ENCODE data around the gene THAP8. TPM values are rescaled to one million over a fixed set of nuclear protein-coding genes. Genes with fewer than 3 reads are reported as not detected.

Gene THAP8, protein sequence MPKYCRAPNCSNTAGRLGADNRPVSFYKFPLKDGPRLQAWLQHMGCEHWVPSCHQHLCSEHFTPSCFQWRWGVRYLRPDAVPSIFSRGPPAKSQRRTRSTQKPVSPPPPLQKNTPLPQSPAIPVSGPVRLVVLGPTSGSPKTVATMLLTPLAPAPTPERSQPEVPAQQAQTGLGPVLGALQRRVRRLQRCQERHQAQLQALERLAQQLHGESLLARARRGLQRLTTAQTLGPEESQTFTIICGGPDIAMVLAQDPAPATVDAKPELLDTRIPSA
- 1 to 10 TPM; 3.1 to 3.4 TPM for total RNA-seq

- H3K36me3 Mint-ChIP-seq (ENCODE audit: low read depth), result no peaks in the 10 kb centered on the region
- H3K4me1 Mint-ChIP-seq, result peaks cover 14% of the 10 kb centered on the region
- ATAC-seq (peak; percentile 91), DNase-seq (peak; percentile 100)
- H3K4me3 Mint-ChIP-seq, result peak within 1 kb of the TSS; percentile 92
- no peaks in the 10 kb centered on the region for H3K27me3 Mint-ChIP-seq
- CTCF ChIA-PET, result interaction anchor here (0.6 to 1.3 kb wide), 6 partner anchors 27 to 307 kb away, joined by 3 to 5 read pairs (median 3); partner anchors contain the start of genes ALKBH6 and TBCB
- intact Hi-C loops (cut with DNase I, micrococcal nuclease), result loop anchor here (1.0 to 5.0 kb wide), 25 partner anchors 39 to 474 kb away; partner anchors contain the start of genes ALKBH6 (in 2 of the 2), SDHAF1 (in 2 of the 2), TBCB (in 2 of the 2) and ARHGAP33 (in 1 of the 2)
- H3K9me3 Mint-ChIP-seq (ENCODE audit: low read depth), result no peaks in the 10 kb centered on the region
- H3K27ac Mint-ChIP-seq, result peak within 1 kb of the TSS; percentile 97
- POLR2A ChIA-PET, result interaction anchor here (1.0 to 1.2 kb wide), 2 partner anchors 61 to 160 kb away, joined by 3 to 5 read pairs; partner anchors contain the start of genes POLR2I, TBCB, ZNF146 and ZNF565
Measured at GRCh38 chr19:36054119-36054732, at the start of gene THAP8. Gene THAP8, minus strand, starts transcription at chr19:36054285. Its CDS starts 68 bp downstream, at chr19:36054217.

- no peak for ATAC-seq
Measured at GRCh38 chr19:36103040-36103626, 49.0 kb upstream of the THAP8 start.

DNA sequence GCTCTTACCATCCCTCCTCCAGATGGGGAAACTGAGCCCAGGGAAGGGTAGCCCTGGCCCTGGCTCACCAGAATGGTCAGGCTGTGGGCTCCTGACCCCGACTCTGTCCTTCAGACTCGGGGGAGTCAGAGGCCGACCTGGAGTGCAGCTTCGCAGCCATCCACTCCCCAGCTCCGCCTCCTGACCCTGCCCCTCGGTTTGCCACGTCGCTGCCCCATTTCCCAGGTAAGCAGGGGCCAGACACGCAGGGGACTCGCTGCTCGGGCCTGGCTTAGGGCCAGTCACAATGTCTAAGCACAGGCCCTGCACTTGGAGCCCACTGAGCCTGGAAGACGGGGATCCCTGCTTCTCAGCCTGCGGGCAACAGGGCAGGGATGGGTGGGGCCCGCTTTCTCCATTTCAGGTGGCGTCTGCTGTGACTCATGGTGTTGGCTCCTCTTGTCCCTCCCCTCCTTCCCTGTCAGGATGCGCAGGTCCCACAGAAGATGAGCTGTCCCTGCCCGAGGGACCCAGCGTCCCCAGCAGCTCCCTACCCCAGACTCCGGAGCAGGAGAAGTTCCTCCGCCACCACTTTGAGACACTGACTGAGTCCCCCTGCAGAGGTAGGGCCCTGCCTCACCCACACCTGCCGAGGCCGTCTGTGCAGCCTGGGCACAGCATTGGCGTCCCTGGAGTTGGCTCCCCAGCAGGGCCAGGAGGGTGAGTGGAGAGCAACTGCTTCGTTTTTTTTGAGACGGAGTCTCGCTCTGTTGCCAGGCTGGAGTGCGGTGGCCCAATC is 47.7 kb upstream of the THAP8 start:
- Mint-ChIP-seq H3K27me3 (no peaks in the 10 kb centered on the region), H3K4me3 (no peak overlapping the region), H3K9me3 (ENCODE audit: low read depth) (no peaks in the 10 kb centered on the region), H3K27ac (no peak overlapping the region), H3K36me3 (ENCODE audit: low read depth) (peaks cover 18% of the 10 kb centered on the region), H3K4me1 (no peaks in the 10 kb centered on the region)
- DNase-seq (no peak), ATAC-seq (no peak)
- intact Hi-C loops (cut with DNase I, micrococcal nuclease), result no loop called here
- ChIA-PET POLR2A (no interaction called here), CTCF (interaction anchor here (0.6 kb wide), 1 partner anchor 736 kb away, joined by 3 read pairs; no protein-coding TSS in a partner anchor)

More at GRCh38 chr19:36103040-36103626, 49.0 kb upstream of the THAP8 start:
- Mint-ChIP-seq H3K27ac (no peak overlapping the region), H3K36me3 (ENCODE audit: low read depth) (peaks cover 13% of the 10 kb centered on the region), H3K4me3 (no peak overlapping the region), H3K27me3 (no peaks in the 10 kb centered on the region), H3K4me1 (no peaks in the 10 kb centered on the region), H3K9me3 (ENCODE audit: low read depth) (no peaks in the 10 kb centered on the region)
- DNase-seq, result no peak
- POLR2A ChIA-PET, result no interaction called here
- intact Hi-C loops (cut with DNase I, micrococcal nuclease), result no loop called here
- CTCF ChIA-PET, result interaction anchor here (0.7 to 1.1 kb wide), 2 partner anchors 9 to 25 kb away, joined by 3 to 4 read pairs; no protein-coding TSS in a partner anchor

DNA sequence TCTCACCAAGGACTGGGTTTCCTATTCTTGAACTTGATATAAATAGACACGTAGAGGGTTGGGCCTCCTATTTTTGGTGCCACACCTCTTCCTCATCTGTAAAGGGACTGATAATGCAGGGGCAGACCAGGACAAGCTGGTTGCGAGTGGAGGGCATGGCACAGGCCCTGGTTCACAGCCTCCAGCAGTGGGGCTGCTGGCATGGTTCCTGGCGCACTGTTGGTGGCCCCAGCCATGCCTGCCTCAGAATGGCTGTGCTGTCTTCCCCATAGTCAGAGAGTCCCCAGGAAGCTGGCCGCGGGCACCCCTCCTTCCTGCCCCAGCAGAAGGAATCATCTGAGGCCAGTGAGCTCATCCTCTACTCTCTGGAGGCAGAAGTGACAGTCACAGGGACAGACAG is 46.4 kb upstream of the THAP8 start:
- CTCF ChIA-PET, result no interaction called here
- DNase-seq (no peak), ATAC-seq (no peak)

GRCh38 chr19:36099166-36099785 is 45.2 kb upstream of the THAP8 start:
- POLR2A ChIA-PET, result interaction anchor here (0.6 kb wide), 1 partner anchor 16 kb away, joined by 3 read pairs; the partner anchor contains the start of gene POLR2I
- CTCF ChIA-PET, result no interaction called here
- Mint-ChIP-seq H3K36me3 (ENCODE audit: low read depth) (peaks cover 22% of the 10 kb centered on the region), H3K27ac (no peak overlapping the region), H3K4me1 (no peaks in the 10 kb centered on the region), H3K27me3 (no peaks in the 10 kb centered on the region), H3K9me3 (ENCODE audit: low read depth) (no peaks in the 10 kb centered on the region), H3K4me3 (no peak overlapping the region)
- ATAC-seq (no peak), DNase-seq (no peak)
- intact Hi-C loops (cut with DNase I, micrococcal nuclease), result no loop called here

More for the DNA sequence above, 46.4 kb upstream of the THAP8 start:
- POLR2A ChIA-PET, result interaction anchor here (1.3 kb wide), 1 partner anchor 14 kb away, joined by 6 read pairs; the partner anchor contains the start of genes POLR2I and TBCB
- Mint-ChIP-seq H3K27ac (no peak overlapping the region), H3K27me3 (no peaks in the 10 kb centered on the region), H3K9me3 (ENCODE audit: low read depth) (no peaks in the 10 kb centered on the region), H3K4me3 (no peak overlapping the region), H3K4me1 (no peaks in the 10 kb centered on the region), H3K36me3 (ENCODE audit: low read depth) (peaks cover 16% of the 10 kb centered on the region)
- intact Hi-C loops (cut with DNase I, micrococcal nuclease), result no loop called here

DNA sequence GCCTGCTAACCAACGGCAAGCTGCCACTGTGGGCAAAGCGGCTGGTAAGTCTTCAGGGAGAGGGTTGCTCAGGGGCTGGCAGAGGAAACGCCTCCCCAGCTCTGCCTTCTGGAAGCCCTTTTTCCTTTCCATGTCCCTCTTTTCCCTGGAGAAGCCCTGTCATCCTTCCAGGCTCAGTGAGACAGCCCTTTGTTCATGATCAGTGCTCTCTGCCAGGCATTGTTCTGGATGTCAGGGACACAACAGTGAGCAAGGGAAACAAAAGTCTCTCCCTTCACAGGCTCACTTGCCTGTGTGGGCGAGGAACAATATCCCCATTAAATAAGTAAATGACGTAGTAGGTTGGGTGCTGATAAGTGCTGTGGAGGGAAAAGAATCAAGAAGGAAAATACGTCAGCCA is 43.0 kb upstream of the THAP8 start:
- intact Hi-C loops (cut with DNase I, micrococcal nuclease), result no loop called here
- peaks cover 29% of the 10 kb centered on the region for H3K36me3 Mint-ChIP-seq (ENCODE audit: low read depth)
- H3K4me1 Mint-ChIP-seq, result peaks cover 19% of the 10 kb centered on the region
- ATAC-seq (no peak), DNase-seq (no peak)
- CTCF ChIA-PET, result interaction anchor here (1.6 kb wide), 1 partner anchor 11 kb away, joined by 3 read pairs; no protein-coding TSS in a partner anchor
- H3K27me3 Mint-ChIP-seq, result no peaks in the 10 kb centered on the region
- H3K27ac Mint-ChIP-seq, result no peak overlapping the region
- H3K4me3 Mint-ChIP-seq, result no peak overlapping the region
- POLR2A ChIA-PET, result no interaction called here
- no peaks in the 10 kb centered on the region for H3K9me3 Mint-ChIP-seq (ENCODE audit: low read depth)

DNA sequence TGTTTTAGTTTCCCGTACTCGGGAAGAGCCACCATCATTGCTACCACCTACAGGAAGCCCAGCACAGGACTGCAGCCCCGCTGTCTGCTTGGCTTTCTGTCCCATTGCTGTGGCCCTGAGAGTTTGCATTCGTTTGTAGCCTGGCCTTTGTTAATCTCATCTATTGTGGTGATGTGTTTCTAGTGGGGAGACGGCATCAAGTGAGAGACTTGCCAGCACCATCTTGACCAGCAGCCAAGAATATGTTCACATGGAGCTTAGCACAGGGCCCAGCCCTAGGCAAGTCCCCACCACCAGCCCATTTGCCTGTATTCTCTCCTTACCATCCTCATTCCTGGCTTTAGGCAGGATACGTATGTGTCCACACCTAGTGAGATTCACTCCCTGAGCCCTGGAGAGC is 39.6 kb upstream of the THAP8 start:
- peak overlapping the region; percentile 47 for H3K27ac Mint-ChIP-seq

GRCh38 chr19:36093146-36093662 is 39.1 kb upstream of the THAP8 start:
- Mint-ChIP-seq H3K36me3 (ENCODE audit: low read depth) (peaks cover 36% of the 10 kb centered on the region), H3K27ac (peak overlapping the region; percentile 47), H3K9me3 (ENCODE audit: low read depth) (no peaks in the 10 kb centered on the region), H3K4me1 (peaks cover 19% of the 10 kb centered on the region), H3K27me3 (no peaks in the 10 kb centered on the region), H3K4me3 (no peak overlapping the region)
- ChIA-PET CTCF (no interaction called here), POLR2A (no interaction called here)
- DNase-seq (peak; percentile 59), ATAC-seq (peak; percentile 87)
- intact Hi-C loops (cut with DNase I, micrococcal nuclease), result loop anchor here in 1 of 2 experiments (1.0 kb wide), 1 partner anchor 39 kb away; the partner anchor contains the start of genes THAP8 and WDR62

More for the DNA sequence above, 39.6 kb upstream of the THAP8 start:
- Mint-ChIP-seq H3K9me3 (ENCODE audit: low read depth) (no peaks in the 10 kb centered on the region), H3K4me1 (peaks cover 19% of the 10 kb centered on the region), H3K36me3 (ENCODE audit: low read depth) (peaks cover 37% of the 10 kb centered on the region), H3K4me3 (no peak overlapping the region), H3K27me3 (no peaks in the 10 kb centered on the region)
- POLR2A ChIA-PET, result no interaction called here
- ATAC-seq (peak; percentile 31), DNase-seq (no peak)
- CTCF ChIA-PET, result interaction anchor here (0.7 to 1.3 kb wide), 2 partner anchors 10 to 215 kb away, joined by 3 read pairs; no protein-coding TSS in a partner anchor
- intact Hi-C loops (cut with DNase I, micrococcal nuclease), result loop anchor here in 1 of 2 experiments (1.0 kb wide), 1 partner anchor 39 kb away; the partner anchor contains the start of genes THAP8 and WDR62

GRCh38 chr19:36092566-36092965 is 38.5 kb upstream of the THAP8 start:
- no peak overlapping the region for H3K4me3 Mint-ChIP-seq
- CTCF ChIA-PET, result no interaction called here
- peak; percentile 9 for ATAC-seq

DNA sequence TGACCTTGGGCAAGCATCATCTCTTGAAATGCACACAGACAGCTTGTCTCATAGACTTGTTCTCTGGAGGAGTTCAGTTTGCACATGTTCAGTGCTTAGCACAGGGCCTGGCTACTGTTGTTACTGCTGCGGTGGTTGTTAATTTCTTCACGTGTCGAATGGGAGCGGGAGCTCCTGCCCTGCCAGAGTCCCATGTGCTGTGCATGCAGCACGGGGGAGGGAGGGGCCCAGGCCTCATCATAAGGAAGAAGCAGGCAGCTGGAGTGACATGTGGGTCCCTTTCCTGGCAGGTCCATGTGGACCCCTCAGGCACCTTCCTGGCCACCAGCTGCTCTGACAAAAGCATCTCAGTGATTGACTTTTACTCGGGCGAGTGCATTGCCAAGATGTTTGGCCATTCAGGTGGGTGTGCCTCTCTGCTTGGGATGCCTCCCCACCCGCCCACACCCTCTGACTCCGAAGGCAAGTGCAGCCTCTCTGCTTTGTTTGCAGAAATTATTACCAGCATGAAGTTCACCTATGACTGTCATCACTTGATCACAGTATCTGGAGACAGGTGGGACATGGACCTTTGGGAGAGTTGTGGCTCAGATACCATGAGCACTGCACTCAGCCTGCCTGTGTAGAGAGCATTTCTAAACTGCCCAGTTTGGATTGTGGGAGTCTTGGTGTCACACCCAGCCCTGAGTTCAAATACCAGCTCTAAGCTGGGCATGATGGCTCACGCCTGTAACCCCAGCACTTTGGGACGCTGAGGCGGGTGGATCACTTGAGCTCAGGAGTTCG is 37.0 kb upstream of the THAP8 start:
- H3K4me1 Mint-ChIP-seq, result peaks cover 19% of the 10 kb centered on the region
- no peaks in the 10 kb centered on the region for H3K9me3 Mint-ChIP-seq (ENCODE audit: low read depth)
- no peaks in the 10 kb centered on the region for H3K27me3 Mint-ChIP-seq
- ChIA-PET POLR2A (no interaction called here), CTCF (no interaction called here)
- no peak overlapping the region for H3K27ac Mint-ChIP-seq
- DNase-seq (no peak), ATAC-seq (no peak)
- H3K4me3 Mint-ChIP-seq, result no peak overlapping the region
- peaks cover 32% of the 10 kb centered on the region for H3K36me3 Mint-ChIP-seq (ENCODE audit: low read depth)
- intact Hi-C loops (cut with DNase I, micrococcal nuclease), result no loop called here

More at GRCh38 chr19:36092566-36092965, 38.5 kb upstream of the THAP8 start:
- H3K36me3 Mint-ChIP-seq (ENCODE audit: low read depth), result peaks cover 36% of the 10 kb centered on the region
- peaks cover 19% of the 10 kb centered on the region for H3K4me1 Mint-ChIP-seq
- DNase-seq, result no peak
- POLR2A ChIA-PET, result no interaction called here
- no peaks in the 10 kb centered on the region for H3K27me3 Mint-ChIP-seq
- no peaks in the 10 kb centered on the region for H3K9me3 Mint-ChIP-seq (ENCODE audit: low read depth)
- peak overlapping the region; percentile 51 for H3K27ac Mint-ChIP-seq
- intact Hi-C loops (cut with DNase I, micrococcal nuclease), result no loop called here

Data from activated CD4-positive, alpha-beta T cell treated with anti-CD3 and anti-CD28 coated beads for 36 hours (primary cell).